Body of pancreas (tissue), 4 donors: ENCODE results near the gene NDUFA1.

Experiments
- CTCF ChIP-seq, 7 experiments: fragments of 450-650 bp in 4 of 7; fragments of 200-600 bp in 3 of 7; sonication (generic) in 3 of 7; IDR thresholded peaks; one replicate each; pipeline ENCODE4 v1.5.1; 2016 to 2019; ENCODE audit warnings: antibody characterized with exemption in 7 of 7
- POLR2A ChIP-seq, 3 donors: fragments of 450-650 bp; IDR thresholded peaks; one replicate each; pipeline ENCODE4 v1.6.1; 2016; ENCODE audit warnings: antibody characterized with exemption in 3 of 3, mild to moderate bottlenecking in 2 of 3

GRCh38 chrX:119917877-119918276 lies 46.2 kb downstream of the NDUFA1 start:
- TF ChIP-seq CTCF (IDR thresholded peaks at IDR 0.05) (no peak), POLR2A (IDR thresholded peaks at IDR 0.05) (no peak)
